T-helper 2 cell treated with Interferon-gamma antibody and Interleukin-4, amounts not matched to agents 100 ng/mL and 5 ng/mL, for 36 hours (primary cell): ENCODE data around the gene CPN1. TPM values are rescaled to one million over a fixed set of nuclear protein-coding genes. Genes with fewer than 3 reads are reported as not detected.
"Not testable (repeated sequence)": the region's sequence is repeated elsewhere in the genome, so short reads cannot be mapped to it uniquely, and the experiment has no call there.

ENCODE experiments used
- intact Hi-C: fragments of 100-400 bp; cut with micrococcal nuclease; formaldehyde crosslinking; loops from one replicate; pipeline ENCODE4 v1.15.1; 2023
- total RNA-seq: library from RNA; stranded (reverse); gene quantifications from 2 replicates; pipeline ENCODE4 v1.2.3, GENCODE V29; 2022

CPN1 gene
- total RNA-seq, 1 donor from 2014 or later, result not detected

DNA sequence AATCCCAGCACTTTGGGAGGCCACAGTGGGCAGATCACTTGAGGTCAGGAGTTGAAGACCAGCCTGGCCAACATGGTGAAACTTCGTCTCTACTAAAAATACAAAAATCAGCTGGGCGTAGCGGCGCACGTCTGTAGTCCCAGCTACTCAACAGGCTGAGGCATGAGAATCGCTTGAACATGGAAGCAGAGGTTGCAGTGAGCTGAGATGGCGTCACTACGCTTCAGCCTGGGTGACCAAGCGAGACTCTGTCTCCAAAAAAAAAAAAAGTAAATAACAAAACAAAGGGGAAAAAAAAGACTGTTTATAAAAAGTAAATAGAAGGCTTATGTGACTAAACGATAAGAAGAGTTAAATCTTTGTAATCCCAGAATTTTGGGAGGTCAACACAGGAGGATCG lies 56.9 kb downstream of the CPN1 start:
- intact Hi-C loops, result no loop called here

- intact Hi-C loops, result no loop called here
Observed at GRCh38 chr10:100022403-100022802, 59.3 kb downstream of the CPN1 start.

DNA sequence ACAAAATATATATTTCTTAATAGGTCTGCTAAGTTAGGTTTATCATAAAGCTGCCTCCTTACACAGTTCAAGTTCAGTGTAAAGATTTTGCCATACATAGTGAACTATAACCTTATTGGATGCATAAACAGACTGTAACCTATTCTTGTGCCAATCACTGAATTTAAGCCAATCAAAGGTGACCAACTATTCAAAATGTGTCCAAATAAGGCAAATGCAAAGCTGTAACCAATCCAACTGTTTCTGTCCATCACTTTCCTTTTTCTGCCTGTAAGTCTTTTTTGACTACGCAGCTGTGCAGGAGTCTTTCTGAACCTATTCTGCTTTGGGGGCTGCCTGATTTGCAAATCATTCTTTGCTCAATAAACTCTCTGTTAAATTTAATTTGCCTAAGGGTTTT lies 60.3 kb downstream of the CPN1 start:
- intact Hi-C loops, result no loop called here

- intact Hi-C loops, result no loop called here
Observed at GRCh38 chr10:100020886-100021253, 60.8 kb downstream of the CPN1 start.

DNA sequence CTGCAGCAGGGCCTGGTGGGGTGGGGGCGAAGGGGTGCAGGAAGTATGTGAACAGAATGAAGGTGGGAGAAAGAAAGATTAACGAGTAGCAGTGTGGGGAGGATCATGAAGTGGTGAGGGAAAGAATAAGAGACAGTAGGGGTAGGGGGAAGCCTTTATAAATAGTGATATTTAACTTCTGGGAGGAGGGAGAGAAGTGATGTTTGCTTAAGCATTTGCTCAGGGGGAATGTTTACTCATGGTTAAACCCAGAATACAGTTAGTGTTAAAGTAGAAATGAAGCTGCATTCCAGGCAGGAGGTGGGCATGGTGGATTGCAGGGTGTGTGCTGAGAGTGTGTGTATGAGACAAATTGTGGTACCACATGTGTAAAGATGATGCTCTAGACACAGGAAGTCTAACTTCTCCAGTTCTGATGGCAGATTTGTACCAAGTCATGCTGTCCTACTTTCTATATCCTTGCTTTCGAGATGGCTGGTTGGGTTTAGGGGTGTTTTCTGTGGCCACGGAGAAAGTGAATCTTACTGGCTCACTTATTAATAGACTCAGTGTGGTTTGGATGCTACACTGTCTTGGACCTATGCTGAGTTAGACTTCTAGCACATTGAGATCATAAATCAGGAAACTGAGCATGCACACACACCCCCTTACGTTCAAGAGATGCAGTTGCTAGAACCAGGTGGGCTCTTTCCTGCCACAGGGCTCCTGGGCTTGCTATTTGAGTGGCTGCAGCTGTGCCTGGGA lies 61.4 kb downstream of the CPN1 start:
- intact Hi-C loops, result no loop called here

DNA sequence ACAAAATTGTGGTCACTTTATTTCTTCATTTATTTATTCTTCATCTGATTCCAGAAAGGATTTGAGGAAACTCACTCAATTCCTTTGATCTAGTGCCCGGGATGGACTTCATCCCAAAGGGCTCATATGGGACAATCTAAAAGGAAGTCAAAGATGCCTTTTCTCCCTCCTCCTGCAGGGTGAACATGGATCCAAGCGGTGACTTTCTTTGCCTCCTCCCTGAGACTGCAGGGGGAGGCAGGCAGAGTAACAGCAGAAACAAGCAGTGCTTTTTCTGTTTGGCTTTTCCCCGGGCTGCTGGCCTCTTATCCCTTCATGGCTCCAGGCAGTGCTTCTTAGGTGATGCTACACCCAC lies 61.9 kb downstream of the CPN1 start:
- intact Hi-C loops, result no loop called here

GRCh38 chr10:100014071-100014762 lies 67.5 kb downstream of the CPN1 start:
- intact Hi-C loops, result no loop called here

- intact Hi-C loops, result no loop called here
Observed at GRCh38 chr10:100013621-100014020, 68.0 kb downstream of the CPN1 start.

- intact Hi-C loops, result not testable (repeated sequence)
Observed at GRCh38 chr10:100011906-100012305, 69.8 kb downstream of the CPN1 start.

DNA sequence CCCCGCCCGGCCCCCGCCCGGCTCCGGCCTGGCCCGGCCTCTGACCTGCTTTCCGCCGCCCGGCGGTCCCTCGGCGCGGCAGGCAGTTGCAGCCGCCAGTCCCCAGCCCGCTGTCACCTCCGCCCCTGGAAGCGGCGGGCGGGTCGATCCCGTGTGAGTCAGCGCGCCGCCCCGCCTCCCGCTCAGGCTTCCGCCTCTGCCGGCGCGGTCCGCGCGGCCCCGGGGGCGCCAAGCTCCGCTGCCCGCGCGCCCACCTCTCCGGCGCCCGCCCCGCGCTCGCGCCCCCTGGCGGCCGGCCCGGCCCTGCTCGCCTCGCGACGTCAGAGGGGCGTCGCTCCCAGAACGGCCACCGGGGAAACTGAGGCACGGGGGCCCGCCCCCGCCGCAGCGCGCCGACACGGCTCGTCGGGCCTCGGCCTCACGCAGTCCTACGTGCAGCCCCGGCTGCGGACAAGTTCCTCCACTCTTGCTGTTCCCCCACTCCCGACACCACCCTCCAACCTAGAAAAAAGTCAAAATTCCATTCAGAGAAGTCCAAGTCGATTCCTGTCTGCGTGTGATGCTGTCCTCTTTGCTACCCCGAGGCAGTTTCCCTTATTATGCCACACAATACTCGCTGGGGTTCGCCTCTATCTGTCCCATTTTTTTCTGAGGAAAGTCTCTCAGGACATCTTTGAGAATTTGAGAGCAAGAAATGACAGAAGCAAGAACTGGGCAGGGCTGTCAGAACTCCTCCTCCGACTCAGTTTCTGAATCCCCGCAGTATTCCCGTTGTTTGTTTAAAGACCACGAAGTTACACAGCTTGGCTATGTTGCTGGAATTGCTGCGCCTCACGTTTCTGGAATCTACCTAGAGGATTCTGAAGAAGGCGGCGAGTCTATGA lies 71.6 kb downstream of the CPN1 start, which contains the start of gene DNMBP:
Gene DNMBP (minus strand): TSS at position 155 of the 884 bp plus-strand sequence. CDS start 37,823 bp downstream, outside the sequence.
- intact Hi-C loops, result loop anchor here (1.0 to 10.0 kb wide), 3 partner anchors 135 to 277 kb away; partner anchors contain the start of genes COX15 and CUTC

DNA sequence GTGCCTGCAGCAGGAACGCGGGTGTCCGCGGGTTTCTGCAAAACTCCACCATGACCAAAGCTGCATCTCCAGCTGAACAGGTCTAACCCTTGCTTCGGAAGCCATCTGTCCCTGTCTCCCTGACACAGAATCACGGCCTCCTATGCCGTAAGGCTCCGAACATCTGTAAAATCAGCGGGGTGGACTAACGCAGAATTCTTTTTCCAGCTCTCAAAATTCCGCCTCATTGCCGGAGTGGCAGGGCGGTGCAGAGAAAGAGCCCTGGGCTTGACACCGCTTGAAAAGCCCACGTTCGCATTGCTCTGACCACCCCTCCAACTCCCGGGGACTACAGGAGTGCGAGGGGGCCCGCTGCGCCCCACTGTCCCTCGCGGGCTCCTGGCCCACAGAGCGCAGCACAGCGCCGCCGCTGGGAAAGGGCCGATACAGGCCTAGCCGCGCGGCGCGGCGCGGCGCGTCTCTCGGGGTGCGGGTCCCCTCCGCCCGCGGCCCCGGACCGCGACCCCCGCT lies 72.3 kb downstream of the CPN1 start:
- intact Hi-C loops, result loop anchor here (1.0 to 10.0 kb wide), 3 partner anchors 135 to 277 kb away; partner anchors contain the start of genes COX15 and CUTC

DNA sequence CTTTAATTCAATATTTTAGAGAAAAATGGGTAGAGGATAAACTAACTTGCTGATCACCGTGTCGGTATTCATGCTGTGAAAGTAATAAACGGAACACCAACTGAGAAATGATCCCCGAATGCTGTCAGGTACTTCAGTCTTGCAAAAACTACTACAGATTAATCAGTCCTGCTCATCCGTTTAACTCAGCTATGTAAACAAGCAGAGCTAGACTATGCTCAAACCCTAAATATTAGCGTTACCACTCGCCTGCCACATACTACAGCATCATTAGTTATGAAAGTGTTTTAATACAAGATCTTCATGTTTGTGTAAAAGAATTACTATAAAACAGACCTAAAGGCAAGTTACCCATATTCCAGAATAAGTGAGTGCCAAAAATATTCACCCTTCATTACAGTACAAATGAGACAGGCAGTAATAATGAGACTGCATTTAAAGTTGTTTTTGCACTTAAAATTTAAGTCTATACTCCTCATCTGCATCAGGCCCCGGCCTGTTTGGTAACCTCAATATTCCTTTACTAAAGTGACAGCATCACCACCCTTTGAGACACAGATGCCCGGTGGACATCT lies 72.9 kb downstream of the CPN1 start:
- intact Hi-C loops, result loop anchor here (1.0 to 10.0 kb wide), 3 partner anchors 134 to 276 kb away; partner anchors contain the start of genes COX15 and CUTC

DNA sequence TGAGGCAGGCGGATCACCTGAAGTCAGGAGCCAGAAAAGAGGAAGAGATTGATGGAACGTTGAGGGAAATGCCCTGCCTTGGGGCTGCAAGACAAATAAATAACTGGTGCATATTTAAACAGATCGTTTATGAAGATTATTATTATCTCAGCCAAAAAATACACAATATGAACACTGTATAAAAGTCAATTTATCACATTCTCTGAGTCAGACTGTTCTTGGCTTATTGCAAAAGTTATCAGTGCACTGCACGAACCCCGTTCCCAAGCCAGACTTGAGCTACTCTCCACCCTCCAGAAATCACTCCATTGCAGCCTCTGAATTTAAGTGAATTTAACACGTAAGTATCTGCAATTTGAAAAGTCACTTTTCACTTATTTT lies 73.5 kb downstream of the CPN1 start:
- intact Hi-C loops, result loop anchor here (2.0 to 10.0 kb wide), 2 partner anchors 133 to 275 kb away; partner anchors contain the start of genes COX15 and CUTC

- intact Hi-C loops, result loop anchor here (2.0 to 10.0 kb wide), 2 partner anchors 133 to 275 kb away; partner anchors contain the start of genes COX15 and CUTC
Observed at GRCh38 chr10:100007231-100008141, 74.2 kb downstream of the CPN1 start.

- intact Hi-C loops, result loop anchor here (10.0 kb wide), 1 partner anchor 132 kb away; no protein-coding TSS in a partner anchor
Observed at GRCh38 chr10:100006243-100006886, 75.3 kb downstream of the CPN1 start.

- intact Hi-C loops, result loop anchor here (10.0 kb wide), 1 partner anchor 130 kb away; no protein-coding TSS in a partner anchor
Observed at GRCh38 chr10:100004805-100005510, 76.7 kb downstream of the CPN1 start.

DNA sequence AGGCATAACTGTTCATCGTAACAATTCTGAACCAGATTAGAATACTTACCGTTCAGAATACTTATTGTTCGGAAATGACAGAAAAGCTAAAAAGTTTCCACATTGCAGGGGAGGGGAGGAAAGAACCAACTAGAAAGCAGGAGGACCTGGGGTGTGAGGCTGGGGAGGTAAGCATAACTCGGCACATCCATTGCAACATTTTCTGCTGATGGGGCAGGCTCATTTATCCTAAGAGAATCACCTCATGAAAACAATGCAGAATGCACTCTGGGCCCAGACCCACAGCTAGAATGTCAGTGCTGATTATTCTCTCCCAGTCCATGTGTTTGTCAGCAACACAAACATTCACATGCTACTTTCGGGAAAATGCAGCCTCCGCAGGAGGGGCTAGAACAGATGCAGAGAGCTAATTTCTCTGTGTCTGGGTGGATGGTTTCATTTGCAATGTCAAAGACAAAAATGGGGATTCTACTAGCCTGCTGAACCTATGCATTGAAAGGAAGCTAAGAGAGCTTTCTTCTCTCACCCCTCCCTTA lies 81.5 kb downstream of the CPN1 start:
- intact Hi-C loops, result loop anchor here (10.0 kb wide), 1 partner anchor 125 kb away; no protein-coding TSS in a partner anchor
